Fibroblast of pulmonary artery (primary cell): ENCODE measurements around the gene SPG11.
A peak's percentile ranks its signal among the peaks of the same experiment; 100 is the strongest.
"Not testable (repeated sequence)": the region's sequence is repeated elsewhere in the genome, so short reads cannot be mapped to it uniquely, and the experiment has no call there.

Source experiments
- DNase-seq: peaks from one replicate; pipeline ENCODE4 v3.0.0-alpha.2; 2010; ENCODE audit warnings: low read depth
- H3K4me3 ChIP-seq: replicated peaks from 2 replicates; pipeline ENCODE4 v1.5.1; 2011; ENCODE audit warnings: low read depth, mild to moderate bottlenecking, control low read depth, low read length, moderate library complexity
- TF ChIP-seq, protein P1 (sequence below): IDR thresholded peaks from 2 replicates; pipeline ENCODE4 v1.5.1; 2011; ENCODE audit warnings: mild to moderate bottlenecking, control low read depth, low read length, inconsistent platforms; ENCODE audit errors: missing control alignments

SPG11 gene

GRCh38 chr15:44695294-44695693 lies 31.8 kb upstream of the SPG11 start:
- TF ChIP-seq, protein P1, sequence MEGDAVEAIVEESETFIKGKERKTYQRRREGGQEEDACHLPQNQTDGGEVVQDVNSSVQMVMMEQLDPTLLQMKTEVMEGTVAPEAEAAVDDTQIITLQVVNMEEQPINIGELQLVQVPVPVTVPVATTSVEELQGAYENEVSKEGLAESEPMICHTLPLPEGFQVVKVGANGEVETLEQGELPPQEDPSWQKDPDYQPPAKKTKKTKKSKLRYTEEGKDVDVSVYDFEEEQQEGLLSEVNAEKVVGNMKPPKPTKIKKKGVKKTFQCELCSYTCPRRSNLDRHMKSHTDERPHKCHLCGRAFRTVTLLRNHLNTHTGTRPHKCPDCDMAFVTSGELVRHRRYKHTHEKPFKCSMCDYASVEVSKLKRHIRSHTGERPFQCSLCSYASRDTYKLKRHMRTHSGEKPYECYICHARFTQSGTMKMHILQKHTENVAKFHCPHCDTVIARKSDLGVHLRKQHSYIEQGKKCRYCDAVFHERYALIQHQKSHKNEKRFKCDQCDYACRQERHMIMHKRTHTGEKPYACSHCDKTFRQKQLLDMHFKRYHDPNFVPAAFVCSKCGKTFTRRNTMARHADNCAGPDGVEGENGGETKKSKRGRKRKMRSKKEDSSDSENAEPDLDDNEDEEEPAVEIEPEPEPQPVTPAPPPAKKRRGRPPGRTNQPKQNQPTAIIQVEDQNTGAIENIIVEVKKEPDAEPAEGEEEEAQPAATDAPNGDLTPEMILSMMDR = no peak
- H3K4me3 ChIP-seq = no peak overlapping the region
- DNase-seq = no peak

DNA sequence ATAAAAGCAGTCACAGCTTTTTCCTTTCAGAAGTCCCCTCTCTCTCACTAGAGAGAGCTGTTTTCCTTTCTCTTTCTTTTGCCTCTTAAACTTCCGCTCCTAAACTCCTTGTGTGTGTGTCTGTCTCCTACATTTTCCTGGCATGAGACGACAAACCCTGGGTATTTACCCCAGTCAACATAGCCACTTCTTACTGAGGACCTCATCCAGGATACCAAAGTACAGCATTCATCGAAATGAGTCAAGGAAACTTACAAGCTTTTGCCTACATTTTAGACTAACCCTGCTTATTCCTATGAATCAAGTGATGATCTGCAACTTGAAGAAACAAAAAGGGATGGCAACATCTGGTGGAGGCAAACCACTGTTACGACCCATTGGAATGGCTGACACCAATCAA lies 31.0 kb upstream of the SPG11 start:
- no peak for DNase-seq
- TF ChIP-seq, protein P1 = no peak
- no peak overlapping the region for H3K4me3 ChIP-seq

GRCh38 chr15:44692659-44693058 lies 29.2 kb upstream of the SPG11 start:
- TF ChIP-seq, protein P1 = no peak
- no peak overlapping the region for H3K4me3 ChIP-seq
- DNase-seq = no peak

GRCh38 chr15:44690245-44690644 lies 26.8 kb upstream of the SPG11 start:
- DNase-seq, H3K4me3 ChIP-seq: not testable (repeated sequence)

DNA sequence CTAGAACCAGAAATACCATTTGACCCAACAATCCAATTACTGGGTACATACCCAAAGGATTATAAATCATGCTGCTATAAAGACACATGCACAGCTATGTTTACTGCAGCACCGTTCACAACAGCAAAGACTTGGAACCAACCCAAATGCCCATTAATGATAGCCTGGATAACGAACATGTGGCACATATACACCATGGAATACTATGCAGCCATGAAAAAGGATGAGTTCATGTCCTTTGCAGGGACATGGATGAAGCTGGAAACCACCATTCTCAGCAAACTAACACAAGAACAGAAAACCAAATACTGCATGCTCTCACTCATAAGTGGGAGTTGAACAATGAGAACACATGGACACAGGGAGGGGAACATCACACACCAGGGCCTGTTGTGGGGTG lies 25.9 kb upstream of the SPG11 start:
- DNase-seq, H3K4me3 ChIP-seq: not testable (repeated sequence)

GRCh38 chr15:44682809-44683682 lies 19.6 kb upstream of the SPG11 start:
- not testable (repeated sequence) for H3K4me3 ChIP-seq
- DNase-seq = peak; percentile 13

DNA sequence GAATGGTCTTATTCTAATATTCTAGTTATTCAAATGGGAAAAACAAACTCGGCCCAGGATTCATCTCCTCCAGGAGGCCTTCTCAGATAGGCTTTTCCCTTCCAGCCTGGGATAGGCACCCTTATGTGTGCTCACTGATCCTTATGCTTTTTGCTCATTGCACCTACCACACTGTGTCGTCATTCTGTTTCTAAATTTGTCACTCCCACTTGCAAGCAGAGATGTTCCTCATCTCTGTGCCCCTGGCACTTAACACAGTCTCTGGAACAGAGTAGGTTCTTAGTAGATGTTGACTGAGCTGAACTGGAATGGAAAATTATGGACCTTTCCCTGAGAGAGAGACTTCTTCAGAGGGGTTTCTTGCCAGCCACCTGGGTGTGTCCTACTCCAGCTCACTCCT lies 18.7 kb upstream of the SPG11 start:
- H3K4me3 ChIP-seq = no peak overlapping the region
- DNase-seq = no peak
- TF ChIP-seq, protein P1 = no peak

GRCh38 chr15:44676676-44677075 lies 13.2 kb upstream of the SPG11 start:
- no peak overlapping the region for H3K4me3 ChIP-seq
- no peak for DNase-seq
- TF ChIP-seq, protein P1 = no peak
